ENCODE data around the gene TUBA1A. TPM values are rescaled to one million over a fixed set of nuclear protein-coding genes. Genes with fewer than 3 reads are reported as not detected.

Gene TUBA1A
- total RNA-seq, 2 donors from 2014 or later: 107 to 259 TPM

GRCh38 chr12:49225576-49226166 lies 36.8 kb upstream of the TUBA1A start:
- no peak overlapping the region for H3K27ac ChIP-seq
- no peaks in the 10 kb centered on the region for H3K36me3 ChIP-seq
- ATAC-seq (ENCODE audit: insufficient number of reproducible peaks, low FRiP score, low read depth) (no peak), DNase-seq (ENCODE audit: low spot score) (no peak)
- no peaks in the 10 kb centered on the region for H3K9me3 ChIP-seq
- H3K4me3 ChIP-seq: no peak overlapping the region
- TF ChIP-seq CTCF (IDR thresholded peaks at IDR 0.05): no peak
- peaks cover 3 to 12% of the 10 kb centered on the region in 2 donors for H3K4me1 ChIP-seq (ENCODE audit: control insufficient read depth in 1 of 2, low read depth in 2 of 2)
- H3K27me3 ChIP-seq (replicated peaks; ENCODE audit: insufficient read depth): no peaks in the 10 kb centered on the region

GRCh38 chr12:49223590-49224369 lies 34.9 kb upstream of the TUBA1A start:
- no peaks in the 10 kb centered on the region for H3K27me3 ChIP-seq (replicated peaks; ENCODE audit: insufficient read depth)
- no peak for ATAC-seq (ENCODE audit: insufficient number of reproducible peaks, low FRiP score, low read depth)
- peaks cover 3 to 12% of the 10 kb centered on the region in 2 donors for H3K4me1 ChIP-seq (ENCODE audit: control insufficient read depth in 1 of 2, low read depth in 2 of 2)
- no peak for DNase-seq (ENCODE audit: low spot score)
- H3K27ac ChIP-seq: no peak overlapping the region
- no peaks in the 10 kb centered on the region for H3K9me3 ChIP-seq
- H3K4me3 ChIP-seq: no peak overlapping the region
- H3K36me3 ChIP-seq: no peaks in the 10 kb centered on the region
- TF ChIP-seq CTCF (IDR thresholded peaks at IDR 0.05): no peak

- DNase-seq (ENCODE audit: low spot score): no peak
- Histone ChIP-seq H3K27ac (peak overlapping the region; percentile 61 to 62), H3K4me1 (ENCODE audit: control insufficient read depth in 1 of 2, low read depth in 2 of 2) (peaks cover 3 to 12% of the 10 kb centered on the region in 2 donors), H3K36me3 (no peaks in the 10 kb centered on the region), H3K9me3 (no peaks in the 10 kb centered on the region), H3K27me3 (replicated peaks; ENCODE audit: insufficient read depth) (no peaks in the 10 kb centered on the region), H3K4me3 (no peak overlapping the region)
- TF ChIP-seq CTCF (IDR thresholded peaks at IDR 0.05): no peak
- no peak for ATAC-seq (ENCODE audit: insufficient number of reproducible peaks, low FRiP score, low read depth)
Observed at GRCh38 chr12:49223122-49223521, 34.2 kb upstream of the TUBA1A start.

- Histone ChIP-seq H3K9me3 (no peaks in the 10 kb centered on the region), H3K36me3 (no peaks in the 10 kb centered on the region), H3K27ac (no peak overlapping the region), H3K4me1 (ENCODE audit: control insufficient read depth in 1 of 2, low read depth in 2 of 2) (peaks cover 3 to 12% of the 10 kb centered on the region in 2 donors), H3K27me3 (replicated peaks; ENCODE audit: insufficient read depth) (no peaks in the 10 kb centered on the region), H3K4me3 (no peak overlapping the region)
- ATAC-seq (ENCODE audit: insufficient number of reproducible peaks, low FRiP score, low read depth) (no peak), DNase-seq (ENCODE audit: low spot score) (no peak)
- TF ChIP-seq CTCF (IDR thresholded peaks at IDR 0.05): no peak
Observed at GRCh38 chr12:49220972-49221371, 32.1 kb upstream of the TUBA1A start.

- no peaks in the 10 kb centered on the region for H3K9me3 ChIP-seq
- no peaks in the 10 kb centered on the region for H3K27me3 ChIP-seq (replicated peaks; ENCODE audit: insufficient read depth)
- no peak overlapping the region for H3K4me3 ChIP-seq
- no peaks in the 10 kb centered on the region for H3K36me3 ChIP-seq
- peaks cover 12 to 22% of the 10 kb centered on the region in 2 donors for H3K4me1 ChIP-seq (ENCODE audit: control insufficient read depth in 1 of 2, low read depth in 2 of 2)
- ATAC-seq (ENCODE audit: insufficient number of reproducible peaks, low FRiP score, low read depth) (no peak), DNase-seq (ENCODE audit: low spot score) (no peak)
- H3K27ac ChIP-seq: no peak overlapping the region
- no peak for TF ChIP-seq CTCF (IDR thresholded peaks at IDR 0.05)
Observed at GRCh38 chr12:49219417-49220026, 30.6 kb upstream of the TUBA1A start.

Measured in thoracic aorta (tissue), 2 donors.